HG03139 (cell line): ENCODE data around the gene CCDC138.

Experiments used
- ATAC-seq: cut with Tn5 transposase; IDR thresholded peaks from one replicate; pipeline ENCODE4 v1.9.1; 2021; ENCODE audit not compliant: unreplicated experiment

Gene CCDC138

GRCh38 chr2:108917526-108917925 lies 131.0 kb downstream of the CCDC138 start:
- ATAC-seq = no peak

GRCh38 chr2:108918156-108918874 lies 131.7 kb downstream of the CCDC138 start:
- ATAC-seq = no peak

GRCh38 chr2:108918941-108919341 lies 132.4 kb downstream of the CCDC138 start:
- ATAC-seq = no peak

- ATAC-seq = no peak
These were observed 133.2 kb downstream of the CCDC138 start for GRCh38 chr2:108919571-108920373.

- no peak for ATAC-seq
These were observed 134.1 kb downstream of the CCDC138 start for GRCh38 chr2:108920686-108921085.

GRCh38 chr2:108921096-108922030 lies 134.8 kb downstream of the CCDC138 start:
- ATAC-seq = no peak

- ATAC-seq = no peak
These were observed 135.8 kb downstream of the CCDC138 start for GRCh38 chr2:108922141-108922915.

- ATAC-seq = no peak
These were observed 136.6 kb downstream of the CCDC138 start for GRCh38 chr2:108923019-108923700.

- ATAC-seq = no peak
These were observed 137.4 kb downstream of the CCDC138 start for GRCh38 chr2:108923736-108924579.

- no peak for ATAC-seq
These were observed 138.1 kb downstream of the CCDC138 start for GRCh38 chr2:108924580-108925251.

GRCh38 chr2:108925286-108925685 lies 138.7 kb downstream of the CCDC138 start:
- no peak for ATAC-seq

GRCh38 chr2:108925735-108926134 lies 139.2 kb downstream of the CCDC138 start:
- no peak for ATAC-seq
